Germinal center (tissue), 1 donor: ENCODE measurements around the gene ANGPTL1.
"Not testable (repeated sequence)": the region's sequence is repeated elsewhere in the genome, so short reads cannot be mapped to it uniquely, and the experiment has no call there.

Source experiments
- DNase-seq: peaks from one replicate; pipeline ENCODE4 v3.0.0; 2012; ENCODE audit warnings: mixed read lengths, low spot score

Gene ANGPTL1

GRCh38 chr1:178867670-178868069 is 3.2 kb downstream of the ANGPTL1 start:
- no peak for DNase-seq

- no peak for DNase-seq
Observed at GRCh38 chr1:178864326-178864725, 6.6 kb downstream of the ANGPTL1 start.

- no peak for DNase-seq
Observed at GRCh38 chr1:178862864-178863263, 8.0 kb downstream of the ANGPTL1 start.

GRCh38 chr1:178862416-178862815 is 8.5 kb downstream of the ANGPTL1 start:
- DNase-seq = no peak

- no peak for DNase-seq
Observed at GRCh38 chr1:178857126-178857525, 13.8 kb downstream of the ANGPTL1 start.

GRCh38 chr1:178849918-178850317 is 21.0 kb downstream of the ANGPTL1 start:
- DNase-seq = no peak

GRCh38 chr1:178847919-178848318 is 23.0 kb downstream of the ANGPTL1 start:
- not testable (repeated sequence) for DNase-seq

- no peak for DNase-seq
Observed at GRCh38 chr1:178847396-178847849, 23.5 kb downstream of the ANGPTL1 start.

- no peak for DNase-seq
Observed at GRCh38 chr1:178846306-178846705, 24.6 kb downstream of the ANGPTL1 start.

- DNase-seq = no peak
Observed at GRCh38 chr1:178844436-178844835, 26.4 kb downstream of the ANGPTL1 start.

GRCh38 chr1:178825167-178825566 is 45.7 kb downstream of the ANGPTL1 start:
- DNase-seq = no peak

GRCh38 chr1:178821134-178821866 is 49.6 kb downstream of the ANGPTL1 start:
- DNase-seq = no peak

- DNase-seq = no peak
Observed at GRCh38 chr1:178819123-178819522, 51.8 kb downstream of the ANGPTL1 start.

- DNase-seq = no peak
Observed at GRCh38 chr1:178818416-178818815, 52.5 kb downstream of the ANGPTL1 start.

- DNase-seq = no peak
Observed at GRCh38 chr1:178810585-178810984, 60.3 kb downstream of the ANGPTL1 start.

GRCh38 chr1:178808529-178808928 is 62.3 kb downstream of the ANGPTL1 start:
- DNase-seq = no peak

- no peak for DNase-seq
Observed at GRCh38 chr1:178806665-178807300, 64.1 kb downstream of the ANGPTL1 start.

- DNase-seq = no peak
Observed at GRCh38 chr1:178802873-178803272, 68.0 kb downstream of the ANGPTL1 start.
